ENCODE measurements around the gene CDK2. TPM values are rescaled to one million over a fixed set of nuclear protein-coding genes. Genes with fewer than 3 reads are reported as not detected.

CDK2 gene
- total RNA-seq = 50.5 and 62.8 TPM in 2 replicates

GRCh38 chr12:55966408-55967281 lies at the start of gene CDK2:
Gene CDK2, plus strand, starts transcription at chr12:55966830. Its CDS starts 179 bp downstream, at chr12:55967009.

DNA sequence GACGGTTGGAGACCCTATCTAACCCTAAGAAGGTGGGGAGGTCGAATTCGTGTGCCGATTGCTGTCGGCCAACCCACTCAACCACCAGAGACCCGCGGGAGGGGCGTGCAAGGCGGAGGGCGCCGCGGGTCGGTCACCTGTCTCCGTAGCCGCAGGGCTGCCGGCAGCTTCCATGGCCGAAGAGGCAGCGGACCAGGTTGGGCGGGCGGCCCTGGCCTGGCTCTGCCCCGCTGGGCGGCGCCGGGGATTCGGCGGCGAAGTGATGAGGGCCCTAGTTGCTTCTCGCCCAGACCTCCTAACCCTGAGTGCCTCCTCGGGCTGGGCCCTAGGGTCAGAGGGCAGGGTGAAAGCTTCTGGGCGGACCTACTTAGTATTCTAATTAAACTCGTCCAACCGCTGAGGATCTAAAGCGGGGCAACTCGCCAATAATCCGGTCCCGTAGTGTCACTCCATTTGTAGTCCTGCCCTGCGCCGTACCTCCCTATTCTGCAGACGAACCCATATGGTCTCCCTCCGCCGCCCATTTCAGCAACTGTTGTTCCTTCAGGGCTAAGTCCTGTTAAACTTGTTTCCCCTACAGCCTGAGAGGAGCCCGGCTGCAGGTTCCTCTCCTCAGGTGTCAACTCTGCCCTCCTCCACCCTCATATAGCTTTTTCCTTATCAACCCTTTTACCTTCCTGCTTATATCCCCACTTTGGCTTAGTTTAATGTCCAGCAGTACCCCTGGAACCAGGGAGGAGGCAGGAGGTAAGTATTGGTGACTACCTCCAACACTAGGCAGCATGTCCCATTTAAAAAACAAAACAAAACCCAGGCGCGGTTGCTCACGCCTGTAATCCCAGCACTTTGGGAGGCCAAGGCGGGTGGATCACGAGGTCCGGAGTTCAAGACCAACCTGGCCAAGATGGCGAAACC lies 38.8 kb upstream of the CDK2 start, which contains the start of gene PYM1:
PYM1 (minus strand) TSS at position 307 of the 915 bp plus-strand sequence; CDS start at position 174, 133 bp downstream.

DNA sequence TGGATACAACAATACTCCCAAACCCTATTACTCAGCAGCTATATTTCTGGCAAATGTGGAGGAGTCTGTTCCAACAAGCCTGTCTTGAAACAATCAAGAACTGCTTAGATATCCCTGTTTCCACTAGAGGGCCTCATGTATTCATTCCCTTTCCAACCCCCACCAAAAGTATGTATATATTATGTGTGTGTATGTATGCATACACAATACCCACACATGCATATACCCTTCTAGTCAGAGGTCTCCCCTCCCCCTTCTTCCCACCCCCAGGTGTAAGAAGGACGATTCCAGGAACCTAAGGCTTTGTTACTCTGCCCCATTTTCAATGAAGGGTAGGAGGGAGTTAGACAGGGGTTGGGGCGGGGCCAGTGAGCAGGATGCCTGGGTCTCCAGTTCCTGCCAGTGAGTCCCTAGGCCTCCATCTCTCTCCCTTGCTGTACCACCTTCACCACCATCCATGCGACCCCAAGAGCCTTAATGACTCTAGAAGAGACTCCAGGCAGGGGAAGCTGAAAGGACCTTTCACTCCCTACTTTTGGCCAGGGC lies 35.8 kb upstream of the CDK2 start, which contains the start of gene DGKA:
DGKA (plus strand) TSS at position 392 of the 546 bp plus-strand sequence. CDS start 5,342 bp downstream, outside the sequence.

DNA sequence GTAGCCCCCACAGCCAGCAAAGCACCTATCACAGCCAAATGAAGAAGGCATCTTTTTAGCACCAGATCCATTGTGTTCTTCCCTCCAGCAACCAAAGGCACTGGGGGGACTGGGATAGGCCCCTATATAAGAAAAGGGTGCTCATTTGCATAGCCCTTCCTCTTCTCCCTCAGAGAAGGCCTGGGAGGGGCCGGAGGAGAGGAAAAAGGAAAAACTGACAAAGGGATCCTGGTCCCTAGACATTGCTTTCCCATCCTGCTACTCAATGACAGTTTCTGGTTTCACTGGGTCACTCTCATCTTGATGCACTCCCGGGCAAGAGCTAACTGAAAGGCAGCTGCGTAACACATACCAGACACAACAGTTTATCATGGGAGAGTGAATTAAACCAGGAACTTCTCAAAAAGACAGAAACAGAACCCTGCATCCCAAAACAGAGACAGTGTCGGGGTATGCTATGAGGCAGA lies 656 bp upstream of the CDK2 start, which contains the start of gene PMEL:
PMEL (minus strand) TSS at position 102 of the 467 bp plus-strand sequence; CDS start at position 71, 31 bp downstream.

GRCh38 chr12:55973599-55974307 lies 7.1 kb downstream of the CDK2 start, which contains the start of gene RAB5B:
Gene RAB5B, plus strand, starts transcription at chr12:55974078. Its CDS starts 12,883 bp downstream, at chr12:55986961.

DNA sequence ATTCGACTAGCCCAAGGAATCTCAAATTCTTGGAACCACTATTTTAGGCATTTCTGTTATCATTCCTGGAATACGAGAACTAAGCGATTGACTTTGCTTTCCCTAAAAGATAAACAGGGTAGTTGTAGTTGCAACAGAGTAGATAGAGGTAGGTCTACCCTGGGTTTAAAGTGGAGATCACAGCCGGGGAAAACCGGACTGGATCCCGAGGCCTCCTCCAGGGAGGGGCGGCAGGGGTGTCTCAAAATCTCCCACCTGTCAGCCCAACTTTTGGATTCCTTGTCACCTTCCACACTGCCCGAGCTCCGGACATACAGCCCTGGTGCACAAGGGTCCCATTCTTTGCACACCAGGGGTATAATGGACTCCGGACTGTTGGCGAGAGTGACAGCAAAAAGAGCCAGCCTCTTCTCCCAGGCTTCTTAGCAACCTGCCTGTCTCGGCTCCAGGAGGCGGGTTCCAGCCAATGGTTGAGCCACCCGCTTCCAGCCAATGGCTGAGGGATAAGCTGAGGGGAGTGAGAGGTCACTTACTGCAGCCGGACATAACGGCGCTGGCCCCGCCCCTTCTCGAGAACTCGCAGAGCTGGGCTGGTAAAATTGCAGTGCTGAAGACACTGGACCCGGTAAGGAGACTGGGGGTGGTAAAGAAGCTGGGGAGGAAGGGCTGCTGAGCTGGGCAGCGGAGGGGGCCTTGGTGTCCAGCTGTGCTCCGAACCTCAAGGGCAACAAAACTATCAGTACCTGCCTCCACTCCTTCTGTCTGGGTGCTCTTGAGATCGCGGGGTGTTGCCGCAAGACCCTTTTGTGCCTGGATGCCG lies 30.3 kb downstream of the CDK2 start, which contains the start of gene SUOX:
SUOX (plus strand) TSS at position 562 of the 820 bp plus-strand sequence. CDS start 4,946 bp downstream, outside the sequence.

DNA sequence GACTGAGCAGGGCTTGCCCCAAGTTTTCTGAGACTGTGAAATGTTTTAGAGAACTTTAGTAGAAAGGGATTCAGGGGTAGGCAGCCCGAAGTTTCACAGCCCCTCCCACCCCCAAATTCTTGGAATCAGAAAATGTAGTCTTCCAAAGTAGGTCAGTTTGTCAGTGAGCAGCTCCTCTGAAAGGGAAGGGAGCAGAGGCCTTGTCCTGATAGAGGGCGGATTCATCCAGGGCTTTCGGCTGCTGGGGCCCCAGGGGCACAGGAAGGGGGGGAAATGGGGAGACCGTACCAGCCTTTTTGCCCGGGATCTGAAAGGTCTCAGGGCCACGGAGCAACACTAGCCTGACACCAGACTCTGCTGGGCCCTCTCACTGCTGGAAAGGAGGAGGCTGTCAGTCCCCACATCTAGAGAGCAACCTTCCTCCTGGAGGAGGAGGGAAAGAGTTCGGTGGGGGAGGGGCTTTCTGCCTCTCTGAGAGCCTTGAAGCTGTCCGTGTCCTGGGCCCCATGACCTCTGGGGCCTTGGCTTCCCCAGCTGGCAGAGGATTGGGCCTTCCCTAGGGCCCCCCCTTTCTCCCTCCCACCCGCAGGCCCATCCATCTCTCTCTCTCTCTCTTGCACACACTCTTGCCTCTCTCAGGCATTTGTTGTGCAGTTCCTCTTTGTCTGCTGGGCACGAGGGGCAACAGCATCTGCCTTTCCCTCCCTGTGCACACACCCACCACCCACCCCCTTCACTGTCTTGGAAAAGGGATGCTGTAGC lies 54.0 kb downstream of the CDK2 start, which contains the start of gene IKZF4:
IKZF4 (plus strand) TSS at position 621 of the 762 bp plus-strand sequence. CDS start 451 bp downstream, outside the sequence.

Other genes starting within 250 kb of the CDK2 start
- 2.3 and 5.9 TPM in 2 replicates for gene RDH5, start 246.4 kb upstream of the CDK2 start, total RNA-seq
- 692 and 1,100 TPM in 2 replicates for gene CD63, start 237.8 kb upstream of the CDK2 start, total RNA-seq
- 1.6 and 5.3 TPM in 2 replicates for gene GDF11, start 223.7 kb upstream of the CDK2 start, total RNA-seq
- gene SARNP, start 149.1 kb upstream of the CDK2 start, total RNA-seq = 45.9 and 68.3 TPM in 2 replicates
- gene ORMDL2, start 148.8 kb upstream of the CDK2 start, total RNA-seq = 19.2 and 36.0 TPM in 2 replicates
- gene DNAJC14, start 137.2 kb upstream of the CDK2 start, total RNA-seq = 42.8 and 55.3 TPM in 2 replicates
- gene MMP19, start 123.9 kb upstream of the CDK2 start, total RNA-seq = 4.7 and 4.9 TPM in 2 replicates
- 20.7 and 33.4 TPM in 2 replicates for gene PYM1, start 38.9 kb upstream of the CDK2 start, total RNA-seq
- gene DGKA, start 35.7 kb upstream of the CDK2 start, total RNA-seq = 143 and 269 TPM in 2 replicates
- gene PMEL, start 788 bp upstream of the CDK2 start, total RNA-seq = 2.1 and 7.1 TPM in 2 replicates
- gene RAB5B, start 7.2 kb downstream of the CDK2 start, total RNA-seq = 87.6 and 122 TPM in 2 replicates
- 17.7 and 21.8 TPM in 2 replicates for gene SUOX, start 30.4 kb downstream of the CDK2 start, total RNA-seq
- gene IKZF4, start 54.2 kb downstream of the CDK2 start, total RNA-seq = 0.79 and 2.1 TPM in 2 replicates
- gene RPS26, start 75.1 kb downstream of the CDK2 start, total RNA-seq = 265 and 520 TPM in 2 replicates
- 51.7 and 74.6 TPM in 2 replicates for gene ERBB3, start 113.3 kb downstream of the CDK2 start, total RNA-seq
- 96.2 and 117 TPM in 2 replicates for gene PA2G4, start 137.7 kb downstream of the CDK2 start, total RNA-seq
- gene RPL41, start 149.8 kb downstream of the CDK2 start, total RNA-seq = 1,239 and 5,034 TPM in 2 replicates
- 5.9 and 6.0 TPM in 2 replicates for gene ZC3H10, start 151.4 kb downstream of the CDK2 start, total RNA-seq
- 100 and 157 TPM in 2 replicates for gene ESYT1, start 161.4 kb downstream of the CDK2 start, total RNA-seq
- 53.4 and 63.1 TPM in 2 replicates for gene MYL6B, start 185.8 kb downstream of the CDK2 start, total RNA-seq
- 928 and 1,710 TPM in 2 replicates for gene MYL6, start 191.5 kb downstream of the CDK2 start, total RNA-seq
- gene SMARCC2, start 222.7 kb downstream of the CDK2 start, total RNA-seq = 43.6 and 75.4 TPM in 2 replicates